Left cardiac atrium (tissue), 4 donors: ENCODE results near the gene ELAVL1. TPM values are rescaled to one million over a fixed set of nuclear protein-coding genes. Genes with fewer than 3 reads are reported as not detected.
A peak's percentile ranks its signal among the peaks of the same experiment; 100 is the strongest.
"Not testable (repeated sequence)": the region's sequence is repeated elsewhere in the genome, so short reads cannot be mapped to it uniquely, and the experiment has no call there.

ENCODE experiments used
- ATAC-seq, 2 donors: fragments of 200-7000 bp; cut with Tn5 transposase; one replicate each; pipeline ENCODE4 v1.9.1; 2020; ENCODE audit warnings: mild to moderate bottlenecking in 2 of 2, moderate library complexity in 2 of 2
- DNase-seq: peaks from one replicate; pipeline ENCODE4 v3.0.0-alpha.2; 2020
- intact Hi-C, 2 donors: fragments of 100-400 bp; cut with DNase I; formaldehyde crosslinking; loops; one replicate each; pipeline versions ENCODE4 v1.14.1 to v1.15.1; 2022 to 2023
- total RNA-seq, 2 donors: library from RNA; stranded (reverse); fragmentation: NEBNext Ultra II Directional; extraction: Animal tissue kit (Norgen Biotek cat#: 25700); gene quantifications; one replicate each; pipeline ENCODE4 v1.2.1, GENCODE V29; 2021
- donor health status: DM: no; HTN: yes; CAD: no.
- donor health status: DM: no; HTN: yes; CAD: no; lungs with severe emphysema.
- donor health status: DM: yes; HTN: yes; CAD: no.
- donor health status: Dilated cardiomyopathy.

Gene ELAVL1
- total RNA-seq, 2 donors from 2014 or later: 51.6 to 68.3 TPM

GRCh38 chr19:7919610-7920518 lies 85.6 kb downstream of the ELAVL1 start, which contains the start of gene SNAPC2:
SNAPC2 (plus strand) TSS chr19:7920338; CDS start chr19:7920367, 29 bp downstream.
- peak; percentile 98 for DNase-seq
- intact Hi-C loops: no loop called here
- peak; percentile 73 to 76 for ATAC-seq

DNA sequence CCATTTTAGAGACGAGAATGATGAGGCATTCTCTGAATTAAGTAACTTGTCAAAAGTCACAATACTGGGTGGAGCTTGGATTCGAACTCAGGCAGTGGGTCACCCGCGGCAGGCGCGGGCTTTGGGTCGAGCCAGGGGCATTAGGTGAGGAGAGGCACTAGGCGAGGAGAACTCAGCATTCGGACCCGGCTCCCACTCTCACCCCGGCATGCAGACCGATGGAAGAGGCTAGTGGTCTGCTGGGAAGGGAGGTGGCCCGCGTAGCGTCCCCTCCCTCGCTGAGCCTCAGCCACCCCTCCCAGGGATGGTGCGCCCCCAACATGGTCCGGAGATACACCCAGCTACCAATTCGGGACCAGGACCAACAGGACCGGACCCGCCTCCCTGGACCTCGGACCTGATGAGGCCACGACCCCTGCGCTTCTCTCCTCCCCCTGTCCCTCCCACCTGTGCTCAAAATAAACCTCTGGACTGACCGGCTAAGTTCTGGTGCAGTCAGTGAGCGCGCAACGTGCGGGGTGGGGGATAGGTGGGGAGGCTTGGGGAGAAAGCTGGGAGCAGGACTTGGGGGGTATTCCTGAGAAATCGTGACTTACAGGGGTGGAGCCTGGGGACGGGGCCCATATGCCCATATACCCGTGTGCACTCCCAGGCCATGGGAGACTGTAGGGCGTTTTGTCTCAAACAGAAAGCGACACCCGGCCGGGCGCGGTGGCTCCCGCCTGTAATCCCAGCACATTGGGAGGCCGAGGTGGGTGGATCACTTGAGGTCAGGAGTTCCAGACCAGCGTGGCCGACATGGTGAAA lies 86.6 kb downstream of the ELAVL1 start:
- intact Hi-C loops: no loop called here
- ATAC-seq (no peak), DNase-seq (no peak)

GRCh38 chr19:7918062-7918614 lies 87.3 kb downstream of the ELAVL1 start:
- ATAC-seq, intact Hi-C loops, DNase-seq: not testable (repeated sequence)

- ATAC-seq: peak; percentile 1 to 14
Measured at GRCh38 chr19:7917267-7918061, 88.0 kb downstream of the ELAVL1 start.

DNA sequence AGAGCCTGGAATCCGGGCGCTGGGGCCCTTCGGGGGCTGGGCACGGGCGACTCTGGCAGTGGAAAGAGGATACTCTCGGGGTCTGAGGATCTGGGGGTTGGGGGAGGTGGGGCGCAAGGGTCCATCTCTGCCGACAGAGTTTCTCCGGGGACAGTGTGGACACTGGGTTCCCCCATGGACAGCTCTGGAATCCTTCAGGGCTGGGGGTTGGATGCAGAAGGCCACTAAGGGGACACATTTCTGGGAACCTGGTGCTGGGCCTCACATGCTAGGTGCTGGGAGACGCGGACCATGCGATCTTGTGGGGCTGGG lies 88.5 kb downstream of the ELAVL1 start:
- DNase-seq (no peak), ATAC-seq (no peak)
- intact Hi-C loops: no loop called here

More at GRCh38 chr19:7917267-7918061, 88.0 kb downstream of the ELAVL1 start:
- intact Hi-C loops: no loop called here
- DNase-seq: no peak

DNA sequence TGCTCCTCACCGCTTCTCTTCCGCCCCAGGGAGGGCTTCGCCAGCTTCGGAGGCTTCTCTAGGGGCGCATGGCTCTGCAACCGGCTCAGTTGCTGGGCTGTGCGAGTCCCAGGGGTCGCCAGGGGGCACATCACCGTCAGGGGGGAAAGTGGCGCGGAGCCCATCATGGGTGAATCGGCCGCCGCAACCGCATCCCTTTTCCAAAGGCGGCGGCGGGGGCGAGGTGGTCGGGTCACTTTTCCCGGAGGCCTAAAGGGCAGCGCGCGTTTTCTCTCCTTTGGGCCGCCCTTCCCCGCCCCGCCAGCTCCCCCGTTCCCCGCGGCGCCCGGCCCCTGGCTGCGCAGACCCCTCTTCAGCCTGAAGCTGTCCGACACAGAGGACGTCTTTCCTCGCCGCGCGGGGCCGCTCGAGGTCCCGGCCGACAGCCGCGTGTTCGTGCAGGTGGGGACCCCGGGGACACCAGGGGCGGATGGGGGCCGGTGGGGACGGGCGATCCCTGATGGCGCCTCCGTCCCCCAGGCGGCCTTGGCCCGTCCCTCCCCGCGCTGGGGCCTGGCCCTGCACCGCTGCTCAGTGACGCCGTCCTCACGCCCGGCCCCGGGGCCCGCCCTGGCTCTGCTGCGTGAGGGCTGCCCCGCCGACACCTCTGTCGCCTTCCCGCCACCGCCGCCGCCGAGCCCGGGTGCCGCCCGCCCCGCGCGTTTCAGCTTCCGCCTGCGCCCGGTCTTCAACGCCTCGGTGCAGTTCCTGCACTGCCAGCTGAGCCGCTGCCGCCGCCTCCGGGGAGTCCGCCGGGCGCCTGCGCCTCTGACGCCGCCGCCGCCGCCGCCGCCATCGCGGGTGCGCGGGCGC lies 89.1 kb downstream of the ELAVL1 start:
- ATAC-seq (no peak), DNase-seq (no peak)
- intact Hi-C loops: no loop called here

- intact Hi-C loops: no loop called here
- no peak for DNase-seq
- ATAC-seq: no peak
Measured at GRCh38 chr19:7915250-7916102, 90.0 kb downstream of the ELAVL1 start.

GRCh38 chr19:7914598-7915045 lies 90.8 kb downstream of the ELAVL1 start, which contains the start of gene TGFBR3L:
TGFBR3L (plus strand) TSS chr19:7914830.
- intact Hi-C loops: no loop called here
- ATAC-seq: no peak

GRCh38 chr19:7914099-7914498 lies 91.3 kb downstream of the ELAVL1 start:
- intact Hi-C loops: no loop called here
- DNase-seq (no peak), ATAC-seq (no peak)

More at GRCh38 chr19:7914598-7915045, 90.8 kb downstream of the ELAVL1 start, which contains the start of gene TGFBR3L:
- no peak for DNase-seq

GRCh38 chr19:7913652-7914051 lies 91.8 kb downstream of the ELAVL1 start:
- no peak for ATAC-seq
- intact Hi-C loops: no loop called here

DNA sequence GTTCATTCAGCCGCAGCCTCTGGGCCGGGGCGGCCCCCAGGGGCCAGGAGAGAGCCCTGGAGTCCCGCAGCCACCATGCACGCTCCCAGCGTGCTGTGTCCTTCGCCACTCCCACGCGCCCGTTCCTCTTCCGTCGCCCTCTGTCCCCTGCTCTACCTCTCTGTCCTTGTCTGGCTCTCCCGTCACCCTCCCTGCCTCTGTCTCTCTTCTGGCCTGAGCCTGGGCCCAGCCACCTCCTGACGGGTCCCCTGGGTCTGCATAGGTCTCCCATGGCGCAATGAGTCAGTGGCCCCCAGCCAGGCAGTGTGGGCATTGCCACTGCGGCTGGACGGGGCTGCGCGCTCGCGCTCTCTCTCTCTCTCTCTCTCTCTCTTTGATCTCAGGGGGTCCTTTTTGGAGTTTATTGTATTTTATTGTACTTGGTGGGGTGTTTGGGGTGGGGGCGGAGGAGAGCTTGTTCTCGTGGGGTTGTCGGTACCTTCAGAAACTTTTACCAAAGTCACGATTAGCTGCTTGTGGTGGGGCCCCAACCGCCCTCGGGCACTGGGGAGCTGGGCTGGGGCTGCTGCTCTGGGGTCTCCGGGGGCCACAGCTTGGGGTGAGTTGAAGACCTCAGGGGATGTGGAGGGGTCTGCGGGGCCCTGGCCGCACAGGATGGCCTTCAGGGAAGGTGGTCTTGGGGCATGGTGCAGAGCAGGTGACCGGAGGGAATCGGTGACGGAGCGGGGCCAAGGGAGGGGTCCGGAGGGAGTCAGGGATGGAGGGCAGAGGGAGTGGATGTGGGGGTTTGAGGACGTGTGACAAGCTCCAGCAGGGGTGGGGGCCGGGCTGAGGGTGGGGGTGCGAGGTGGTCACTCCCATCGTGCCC lies 92.5 kb downstream of the ELAVL1 start:
- ATAC-seq (no peak), DNase-seq (no peak)
- intact Hi-C loops: no loop called here

More at GRCh38 chr19:7913652-7914051, 91.8 kb downstream of the ELAVL1 start:
- no peak for DNase-seq

DNA sequence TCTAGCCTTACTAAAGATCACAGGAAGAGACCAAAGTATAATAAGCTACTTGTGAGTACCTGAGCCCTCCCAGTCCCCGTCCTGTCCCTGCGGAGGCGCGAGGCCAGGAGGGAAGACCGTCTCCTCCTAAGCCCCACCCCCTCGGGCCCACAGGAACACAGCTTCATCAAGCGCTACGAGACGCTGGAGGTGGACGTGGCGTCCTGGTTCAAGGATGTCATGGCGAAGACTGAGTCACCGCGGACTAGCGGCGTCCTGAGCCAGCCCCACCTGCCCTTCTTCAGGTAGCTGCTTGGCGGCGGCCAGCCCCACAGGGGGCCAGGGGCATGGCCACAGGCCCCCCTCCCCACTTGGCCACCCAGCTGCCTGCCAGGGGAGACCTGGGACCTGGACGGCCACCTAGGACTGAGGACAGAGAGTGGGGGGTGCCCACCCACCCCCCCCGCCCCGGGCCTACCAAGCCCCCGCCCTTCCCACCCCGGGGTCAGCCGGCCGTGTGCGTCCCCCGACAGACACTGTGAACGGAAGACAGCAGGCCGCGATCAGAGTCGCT lies 93.2 kb downstream of the ELAVL1 start:
- intact Hi-C loops: no loop called here
- DNase-seq: no peak
- ATAC-seq: no peak

GRCh38 chr19:7911508-7912143 lies 93.8 kb downstream of the ELAVL1 start:
- ATAC-seq: no peak

GRCh38 chr19:7910321-7911161 lies 94.9 kb downstream of the ELAVL1 start:
- ATAC-seq (no peak), DNase-seq (no peak)
- intact Hi-C loops: no loop called here

More at GRCh38 chr19:7911508-7912143, 93.8 kb downstream of the ELAVL1 start:
- DNase-seq: no peak
- intact Hi-C loops: no loop called here
